HCT116 (cell line): ENCODE measurements around the gene CISD2.
"Not testable (repeated sequence)": the region's sequence is repeated elsewhere in the genome, so short reads cannot be mapped to it uniquely, and the experiment has no call there.

Experiments
- JUND ChIP-seq: IDR thresholded peaks from 2 replicates; pipeline ENCODE4 v1.6.1; 2012
- POLR2AphosphoS5 ChIP-seq: IDR thresholded peaks from 2 replicates; pipeline ENCODE4 v1.6.1; 2011; ENCODE audit warnings: mild to moderate bottlenecking, low read depth, low read length, moderate library complexity
- TF ChIP-seq, protein P1 (sequence below), 3 experiments: fragments of 200-600 bp in 1 of 3; sonication (generic) in 1 of 3; IDR thresholded peaks in 2 of 3; conservative IDR thresholded peaks in 1 of 3; 2 replicates each; pipeline ENCODE4 v1.5.1; 2012 to 2017; ENCODE audit warnings: low read depth in 2 of 3, low read length in 2 of 3, antibody characterized with exemption in 1 of 3, borderline replicate concordance in 1 of 3, control low read depth in 1 of 3, mild to moderate bottlenecking in 1 of 3, mixed read lengths in 1 of 3, mixed run types in 1 of 3, moderate library complexity in 1 of 3; ENCODE audit not compliant: insufficient read depth in 1 of 3

DNA sequence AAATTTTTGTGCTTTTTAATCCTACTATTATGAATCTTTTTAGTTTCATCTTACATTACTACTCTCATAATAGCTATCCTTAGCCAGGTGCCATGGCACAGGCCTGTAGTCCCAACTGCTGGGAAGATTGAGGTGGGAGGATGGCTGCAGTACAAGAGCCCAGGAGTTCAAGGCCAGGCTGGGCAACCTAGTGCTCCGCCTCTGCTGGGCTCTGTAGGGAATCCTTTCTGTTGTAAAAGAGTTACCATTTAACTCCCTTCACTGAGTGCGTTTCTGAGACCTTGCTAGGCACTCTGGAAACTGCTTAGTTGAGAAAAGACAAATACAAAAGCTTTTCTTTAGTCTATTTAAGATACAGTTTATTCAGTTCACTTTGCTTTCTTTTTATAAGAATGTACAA, 19.8 kb downstream of the CISD2 start:
- TF ChIP-seq, protein P1, sequence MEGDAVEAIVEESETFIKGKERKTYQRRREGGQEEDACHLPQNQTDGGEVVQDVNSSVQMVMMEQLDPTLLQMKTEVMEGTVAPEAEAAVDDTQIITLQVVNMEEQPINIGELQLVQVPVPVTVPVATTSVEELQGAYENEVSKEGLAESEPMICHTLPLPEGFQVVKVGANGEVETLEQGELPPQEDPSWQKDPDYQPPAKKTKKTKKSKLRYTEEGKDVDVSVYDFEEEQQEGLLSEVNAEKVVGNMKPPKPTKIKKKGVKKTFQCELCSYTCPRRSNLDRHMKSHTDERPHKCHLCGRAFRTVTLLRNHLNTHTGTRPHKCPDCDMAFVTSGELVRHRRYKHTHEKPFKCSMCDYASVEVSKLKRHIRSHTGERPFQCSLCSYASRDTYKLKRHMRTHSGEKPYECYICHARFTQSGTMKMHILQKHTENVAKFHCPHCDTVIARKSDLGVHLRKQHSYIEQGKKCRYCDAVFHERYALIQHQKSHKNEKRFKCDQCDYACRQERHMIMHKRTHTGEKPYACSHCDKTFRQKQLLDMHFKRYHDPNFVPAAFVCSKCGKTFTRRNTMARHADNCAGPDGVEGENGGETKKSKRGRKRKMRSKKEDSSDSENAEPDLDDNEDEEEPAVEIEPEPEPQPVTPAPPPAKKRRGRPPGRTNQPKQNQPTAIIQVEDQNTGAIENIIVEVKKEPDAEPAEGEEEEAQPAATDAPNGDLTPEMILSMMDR (IDR thresholded peaks at IDR 0.05 in 2 of 3, conservative IDR thresholded peaks at IDR 0.05 in 1 of 3; ENCODE audit: borderline replicate concordance in 1 of 3, insufficient read depth in 1 of 3, low read depth in 2 of 3, low read length in 2 of 3) = not testable (repeated sequence)
- TF ChIP-seq JUND, POLR2AphosphoS5: not testable (repeated sequence)
